Ishikawa (cell line): ENCODE measurements around the gene ZBTB20.

Experiments
- CEBPB ChIP-seq: IDR thresholded peaks from 2 replicates; pipeline ENCODE4 v1.6.1; 2012
- CREB1 ChIP-seq: IDR thresholded peaks from 2 replicates; pipeline ENCODE4 v1.6.1; 2012; ENCODE audit warnings: low read depth
- EGR1 ChIP-seq: IDR thresholded peaks from 2 replicates; pipeline ENCODE4 v1.6.1; 2012
- EP300 ChIP-seq: IDR thresholded peaks from 2 replicates; pipeline ENCODE4 v1.6.1; 2012; ENCODE audit warnings: borderline replicate concordance
- FOXM1 ChIP-seq: IDR thresholded peaks from 2 replicates; pipeline ENCODE4 v1.6.1; 2012; ENCODE audit warnings: low read depth, borderline replicate concordance
- MAX ChIP-seq: IDR thresholded peaks from 2 replicates; pipeline ENCODE4 v1.6.1; 2012
- NFIC ChIP-seq: IDR thresholded peaks from 2 replicates; pipeline ENCODE4 v1.6.1; 2012
- RAD21 ChIP-seq: IDR thresholded peaks from 2 replicates; pipeline ENCODE4 v1.6.1; 2012; ENCODE audit warnings: low read depth
- REST ChIP-seq: IDR thresholded peaks from 2 replicates; pipeline ENCODE4 v1.6.1; 2012; ENCODE audit warnings: low read depth, mild to moderate bottlenecking
- TCF12 ChIP-seq: IDR thresholded peaks from 2 replicates; pipeline ENCODE4 v1.6.1; 2012; ENCODE audit warnings: low read depth
- TEAD4 ChIP-seq: IDR thresholded peaks from 2 replicates; pipeline ENCODE4 v1.6.1; 2012
- USF1 ChIP-seq: IDR thresholded peaks from 2 replicates; pipeline ENCODE4 v1.6.1; 2012
- YY1 ChIP-seq: IDR thresholded peaks from 2 replicates; pipeline ENCODE4 v1.6.1; 2012; ENCODE audit warnings: low read depth
- ZBTB7A ChIP-seq: IDR thresholded peaks from 2 replicates; pipeline ENCODE4 v1.6.1; 2012; ENCODE audit warnings: low read depth

The ZBTB20 gene

GRCh38 chr3:114417265-114417664, 729.8 kb downstream of the ZBTB20 start:
- TF ChIP-seq MAX: no peak
- TF ChIP-seq EGR1: no peak
- TF ChIP-seq RAD21: no peak

GRCh38 chr3:114411811-114412803, 735.0 kb downstream of the ZBTB20 start:
- TF ChIP-seq TCF12 (no peak), TEAD4 (no peak), CEBPB (no peak)

- TF ChIP-seq RAD21 (no peak), TEAD4 (no peak), CEBPB (no peak), CREB1 (no peak), ZBTB7A (no peak), EP300 (no peak), MAX (no peak)
These were observed 735.9 kb downstream of the ZBTB20 start for GRCh38 chr3:114411190-114411668.

GRCh38 chr3:114408736-114409670, 738.1 kb downstream of the ZBTB20 start:
- TF ChIP-seq REST (no peak), FOXM1 (no peak), NFIC (no peak), ZBTB7A (no peak), RAD21 (no peak), TCF12 (no peak), EGR1 (no peak), MAX (no peak), USF1 (no peak), YY1 (no peak)

GRCh38 chr3:114406922-114407321, 740.2 kb downstream of the ZBTB20 start:
- TF ChIP-seq REST: no peak
- TF ChIP-seq USF1: no peak
- no peak for TF ChIP-seq MAX

GRCh38 chr3:114406286-114406685, 740.8 kb downstream of the ZBTB20 start:
- TF ChIP-seq TEAD4: no peak
- no peak for TF ChIP-seq CREB1
- TF ChIP-seq EGR1: no peak
